ENCODE data around the gene PDXDC1. TPM values are rescaled to one million over a fixed set of nuclear protein-coding genes. Genes with fewer than 3 reads are reported as not detected.

PDXDC1 gene
- total and polyA plus RNA-seq, 9 of the 15 experiments (the other 6 are each of a cell fraction or from before 2014, with no cell fraction given), result 5.1 to 95.4 (median 45.8) TPM

- no peak for TF ChIP-seq ZNF518B (CRISPR knock-in tag; IDR thresholded peaks at IDR 0.05)
- TF ChIP-seq CTCFL (IDR thresholded peaks at IDR 0.05; ENCODE audit: borderline replicate concordance, insufficient read depth, low read depth, low read length, poor library complexity, severe bottlenecking), result no peak
- no peak for TF ChIP-seq CHAMP1 (IDR thresholded peaks at IDR 0.05)
- no peak for TF ChIP-seq RHOXF2B (CRISPR knock-in tag; conservative IDR thresholded peaks at IDR 0.05)
- no peak for TF ChIP-seq MCM3 (IDR thresholded peaks at IDR 0.05)
- TF ChIP-seq MCM7 (IDR thresholded peaks at IDR 0.05), result no peak
- TF ChIP-seq XRCC3 (IDR thresholded peaks at IDR 0.05), result no peak
- TF ChIP-seq ZNF57 (CRISPR knock-in tag; IDR thresholded peaks at IDR 0.05), result no peak
- no peak for TF ChIP-seq RBM34 (IDR thresholded peaks at IDR 0.05; ENCODE audit: borderline replicate concordance, insufficient read depth, low read length)
- TF ChIP-seq PTRF (tag; IDR thresholded peaks at IDR 0.05), result no peak
- no peak for TF ChIP-seq ZNF140 (CRISPR knock-in tag; IDR thresholded peaks at IDR 0.05)
- no peak for TF ChIP-seq GTF2B (IDR thresholded peaks at IDR 0.05; ENCODE audit: extremely low read depth, insufficient read length)
- TF ChIP-seq RBM39 (optimal IDR thresholded peaks at IDR 0.05; ENCODE audit: low read depth, low read length), result no peak
- TF ChIP-seq MAX (CRISPR knock-in tag; IDR thresholded peaks at IDR 0.05), result no peak
- no peak for TF ChIP-seq IFI16 (CRISPR knock-in tag; IDR thresholded peaks at IDR 0.05)
- no peak for TF ChIP-seq ADNP (tag; IDR thresholded peaks at IDR 0.05)
- no peak for TF ChIP-seq ZNF217 (CRISPR knock-in tag; IDR thresholded peaks at IDR 0.05)
- no peak for TF ChIP-seq GATA2 (CRISPR knock-in tag; IDR thresholded peaks at IDR 0.05)
- no peak for TF ChIP-seq SREBF2 (CRISPR knock-in tag; IDR thresholded peaks at IDR 0.05)
- TF ChIP-seq ZNF444 (CRISPR knock-in tag; IDR thresholded peaks at IDR 0.05), result no peak
These were observed 66.6 kb downstream of the PDXDC1 start (continued) for GRCh38 chr16:15041271-15042004.

All from K562 (cell line).